ENCODE results near the gene LCN15.
"Not testable (repeated sequence)": the region's sequence is repeated elsewhere in the genome, so short reads cannot be mapped to it uniquely, and the experiment has no call there.

The LCN15 gene

DNA sequence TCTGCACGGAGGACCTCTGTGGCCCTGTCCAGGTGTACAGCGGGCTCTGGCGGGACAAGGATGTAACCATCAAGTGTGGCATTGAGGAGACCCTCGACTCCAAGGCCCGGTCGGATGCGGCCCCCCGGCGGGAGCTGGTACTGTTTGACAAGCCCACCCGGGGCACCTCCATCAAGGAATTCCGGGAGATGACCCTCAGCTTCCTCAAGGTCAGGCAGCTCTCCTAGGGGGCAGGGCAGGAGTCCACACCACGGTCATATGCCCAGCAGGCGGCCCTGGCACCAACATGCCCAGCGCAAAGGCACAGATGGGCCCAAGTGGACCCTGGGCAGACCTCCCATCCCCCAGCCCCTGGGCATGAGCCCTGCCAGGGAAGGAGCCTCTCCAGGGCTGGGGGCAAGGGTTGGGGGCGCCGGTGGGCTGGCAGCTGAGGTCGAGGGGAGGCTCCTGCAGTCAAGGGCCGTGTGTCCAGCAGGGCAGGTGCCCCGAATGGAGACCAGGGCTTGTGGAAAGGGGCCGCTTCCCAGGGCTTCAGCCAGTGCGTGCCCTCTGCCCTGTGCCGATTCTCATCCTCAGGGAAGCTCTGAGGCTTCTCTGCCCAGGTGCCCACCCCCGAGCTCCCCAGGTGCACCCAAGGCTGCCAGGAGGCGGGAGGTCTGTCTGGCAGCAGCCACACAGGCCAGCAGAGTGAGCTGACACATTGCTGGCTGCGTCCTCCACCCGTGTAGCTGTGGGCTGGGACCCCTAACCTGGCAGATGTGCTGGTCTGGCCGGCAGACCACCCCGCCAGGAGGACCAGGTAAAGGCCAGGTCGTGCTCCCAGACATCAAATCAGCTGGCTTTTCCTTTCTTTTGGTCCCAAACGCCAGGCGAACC lies 42.0 kb downstream of the LCN15 start:
- DNase-seq (ENCODE audit: low read depth) = no peak

GRCh38 chr9:136721339-136722092 lies 42.8 kb downstream of the LCN15 start:
- no peak for DNase-seq (ENCODE audit: low read depth)

- no peak for DNase-seq (ENCODE audit: low read depth)
These were observed 43.4 kb downstream of the LCN15 start for GRCh38 chr9:136720898-136721338.

- DNase-seq (ENCODE audit: low read depth) = no peak
These were observed 43.9 kb downstream of the LCN15 start for GRCh38 chr9:136720251-136720897.

GRCh38 chr9:136719195-136719880 lies 45.0 kb downstream of the LCN15 start:
- DNase-seq (ENCODE audit: low read depth) = no peak

DNA sequence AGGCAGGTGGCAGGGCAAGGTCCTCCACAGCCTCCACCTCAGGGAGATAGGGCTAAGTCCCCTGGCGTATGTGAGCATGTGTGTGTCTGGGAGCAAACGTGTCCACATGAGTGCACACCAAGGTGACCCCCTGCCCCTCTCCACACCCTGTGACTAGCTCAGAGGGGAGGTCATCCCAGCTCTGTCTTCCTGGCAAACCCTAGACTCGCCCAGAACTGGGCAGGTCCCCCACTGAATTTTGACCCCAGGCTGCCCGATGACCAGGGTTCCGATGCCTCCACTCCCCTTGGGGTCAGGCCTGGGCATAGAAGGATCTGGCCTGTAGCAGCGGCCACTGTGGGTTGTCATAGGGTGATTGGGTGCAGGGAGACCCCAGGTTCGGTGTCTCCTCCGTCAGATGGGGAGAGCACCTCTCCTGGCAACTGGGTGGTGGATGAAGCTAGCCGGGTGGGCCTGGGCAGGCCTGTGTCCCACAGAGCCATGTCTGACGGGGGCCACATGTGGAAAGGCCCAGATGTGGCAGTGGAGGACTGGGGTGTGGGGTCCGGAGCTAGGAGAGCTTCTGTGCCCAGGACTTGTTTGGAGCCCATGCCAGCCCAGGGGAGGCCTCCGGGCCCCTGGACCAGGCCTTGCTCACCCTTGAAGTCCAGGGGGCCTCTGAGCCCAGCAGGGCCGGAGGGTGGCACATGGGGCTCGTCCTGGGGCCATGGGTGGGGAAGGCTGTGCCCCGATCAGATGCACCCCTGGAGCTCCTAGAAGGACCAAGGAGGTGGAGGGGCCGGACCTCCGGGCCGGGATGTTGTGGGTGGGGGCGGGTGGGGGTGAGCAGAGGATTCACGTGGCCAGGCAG lies 45.7 kb downstream of the LCN15 start:
- no peak for DNase-seq (ENCODE audit: low read depth)

DNA sequence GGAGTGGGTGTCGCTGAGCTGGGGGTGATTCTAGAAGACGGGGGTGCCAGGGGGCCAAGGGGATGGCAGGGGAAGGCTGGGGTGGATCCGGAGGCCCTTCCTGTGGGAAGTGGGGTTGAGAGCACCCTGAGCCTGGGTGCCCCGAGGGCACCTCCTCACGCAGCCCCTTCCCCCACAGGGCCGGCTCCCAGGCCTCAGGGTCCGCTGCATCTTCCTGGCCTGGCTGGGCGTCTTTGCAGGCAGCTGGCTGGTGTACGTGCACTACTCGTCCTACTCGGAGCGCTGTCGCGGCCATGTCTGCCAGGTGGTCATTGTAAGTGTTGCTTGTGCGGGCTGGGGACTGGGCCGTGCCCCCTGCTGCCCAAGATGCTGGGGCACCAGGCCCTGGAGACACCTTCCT lies 46.9 kb downstream of the LCN15 start:
- DNase-seq (ENCODE audit: low read depth) = no peak

DNA sequence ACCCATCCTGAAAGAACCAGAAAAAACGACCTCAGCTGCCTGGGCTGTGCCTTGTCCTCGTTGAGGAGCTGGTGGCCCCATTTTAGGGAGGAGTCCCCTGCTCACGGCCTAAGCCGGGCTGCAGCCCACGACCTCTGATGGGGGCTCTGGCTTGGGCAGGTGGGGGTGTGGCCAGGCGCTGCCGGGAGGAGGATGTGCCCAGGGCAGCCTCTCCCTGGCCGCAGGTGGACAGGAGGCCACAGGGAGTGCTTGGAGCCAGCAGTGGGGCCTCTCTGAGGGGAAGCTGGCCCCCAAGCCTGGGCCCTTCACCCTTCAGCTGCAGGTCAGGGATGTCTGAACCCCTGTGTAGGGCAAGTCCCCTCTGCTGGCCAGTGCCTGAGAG lies 49.4 kb downstream of the LCN15 start:
- DNase-seq (ENCODE audit: low read depth) = no peak

DNA sequence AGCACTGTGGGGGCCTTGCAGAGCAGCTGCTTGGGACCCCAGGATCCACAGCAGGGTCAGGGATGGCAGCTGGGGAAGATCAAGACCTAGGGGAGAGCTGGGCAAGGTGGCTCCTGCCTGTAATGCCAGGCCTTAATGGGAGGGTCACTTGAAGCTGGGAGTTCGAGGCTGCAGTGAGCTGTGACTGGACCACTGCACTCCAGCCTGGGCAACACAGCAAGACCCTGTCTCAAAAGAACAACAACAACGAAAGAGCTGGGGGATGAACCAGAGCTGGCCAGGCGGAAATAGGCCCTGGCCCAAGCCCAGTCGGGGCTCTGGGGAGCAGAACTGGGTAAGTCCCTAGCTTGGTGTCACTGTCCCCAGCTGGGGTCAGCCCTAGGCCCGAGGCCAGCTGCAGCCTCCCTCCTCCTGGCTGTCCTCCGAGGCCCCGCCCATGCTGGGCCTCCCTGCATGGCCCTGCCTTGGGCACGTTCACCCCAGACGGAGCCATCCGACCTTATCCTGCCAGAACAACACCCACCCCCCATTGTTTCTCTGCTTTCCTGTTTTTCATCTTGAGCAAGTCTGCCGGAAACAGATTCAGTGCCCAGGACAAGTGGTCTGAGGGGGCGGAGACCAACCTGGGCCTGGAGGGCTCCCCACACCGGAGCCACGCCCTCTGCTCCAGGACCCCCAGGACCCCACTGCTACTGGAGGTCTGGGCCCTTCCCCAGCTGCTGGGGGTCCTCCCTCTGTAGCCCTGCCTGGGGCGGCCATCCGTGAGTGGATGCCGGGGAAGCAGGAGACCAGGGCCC lies 50.0 kb downstream of the LCN15 start:
- no peak for DNase-seq (ENCODE audit: low read depth)

- no peak for DNase-seq (ENCODE audit: low read depth)
These were observed 50.8 kb downstream of the LCN15 start for GRCh38 chr9:136713550-136713949.

DNA sequence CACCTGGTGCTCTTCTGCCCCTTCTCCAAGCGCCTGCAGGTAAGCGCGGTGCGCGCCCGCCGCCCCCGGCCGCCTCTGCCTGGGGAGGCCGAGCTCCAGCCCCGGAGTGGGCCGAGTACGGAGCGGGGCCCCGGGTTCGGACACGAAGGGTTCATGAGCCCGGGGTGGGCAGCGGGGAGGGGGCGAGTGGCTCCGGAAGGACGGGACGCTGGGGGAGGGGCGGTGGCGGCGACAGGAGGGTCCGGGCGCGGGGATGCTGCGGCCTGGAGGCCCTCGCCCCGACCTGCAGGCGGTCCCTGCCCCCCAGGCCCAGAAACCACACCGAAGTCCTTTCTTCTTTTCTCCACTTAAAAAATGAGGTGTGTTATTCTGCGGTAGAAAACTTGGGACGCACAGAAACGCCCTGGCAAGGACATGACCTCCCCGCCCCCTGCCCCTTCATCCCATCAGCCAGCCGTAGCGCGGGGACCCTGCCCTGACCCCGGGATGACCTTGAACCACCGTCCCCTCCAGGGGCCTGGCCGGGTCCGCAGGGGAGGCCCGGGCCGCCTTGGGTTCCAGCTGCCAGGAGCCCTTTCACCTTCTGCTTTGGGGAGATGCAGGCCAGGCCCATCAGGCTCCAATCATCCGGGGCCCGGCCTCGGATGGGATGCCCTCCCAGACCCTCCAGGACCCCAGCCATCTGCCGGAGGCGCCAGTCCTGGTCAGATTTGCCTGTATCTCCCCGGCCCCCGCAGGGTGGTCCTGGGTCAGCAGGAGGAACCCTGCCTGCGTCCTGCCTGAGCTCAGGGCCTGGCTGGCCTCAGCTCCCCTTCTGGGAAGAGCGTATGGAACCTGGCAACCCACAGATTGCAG lies 51.4 kb downstream of the LCN15 start:
- DNase-seq (ENCODE audit: low read depth) = no peak

DNA sequence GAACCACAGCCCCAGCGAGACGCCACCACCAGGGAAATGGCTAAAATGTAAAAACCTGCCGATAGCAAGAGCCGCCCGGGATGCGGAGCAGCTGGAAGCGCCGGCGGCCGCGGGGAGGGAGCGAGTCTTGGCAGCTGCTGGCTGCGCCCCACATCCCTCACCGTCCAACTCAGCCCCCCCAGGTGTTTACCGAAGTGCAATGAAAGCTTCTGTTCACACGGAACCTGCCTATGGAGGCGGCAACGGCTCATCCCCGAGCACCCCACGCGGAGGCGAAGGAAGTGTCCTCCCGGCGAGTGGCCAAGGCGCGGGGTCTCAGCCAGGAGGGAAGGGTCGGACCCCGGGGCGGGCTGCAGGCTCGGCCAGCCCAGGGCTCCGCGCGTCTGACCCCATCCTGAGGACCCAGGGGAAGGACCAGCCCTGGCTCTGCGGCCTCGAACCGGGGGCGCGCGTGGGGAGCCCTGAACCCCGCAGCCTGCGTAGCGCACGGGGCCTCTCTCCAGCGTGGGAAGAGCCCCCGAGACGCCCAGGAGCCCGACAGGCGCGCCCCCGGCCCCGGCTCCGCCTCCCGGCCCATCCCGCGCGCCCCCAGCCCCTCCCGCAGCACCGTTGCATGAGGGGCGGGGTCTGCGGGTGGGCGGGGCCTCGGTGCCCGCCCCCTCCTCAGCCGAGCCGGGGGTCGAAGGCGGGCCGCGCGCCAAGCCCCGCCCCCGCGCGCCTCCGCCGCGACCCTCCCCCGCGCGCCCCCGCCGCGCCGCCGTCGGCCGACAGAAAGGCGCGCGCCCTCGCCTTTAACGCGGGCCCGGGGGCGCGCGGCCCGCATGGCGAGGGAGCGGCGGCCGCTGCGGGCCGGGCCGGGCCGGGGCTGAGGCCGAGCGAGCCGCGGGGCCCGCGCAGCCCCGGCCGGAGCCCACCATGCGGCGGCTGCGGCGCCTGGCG lies 52.3 kb downstream of the LCN15 start, which contains the start of gene DIPK1B:
DIPK1B (plus strand) TSS at position 822 of the 939 bp plus-strand sequence; CDS start at position 916, 94 bp downstream.
- no peak for DNase-seq (ENCODE audit: low read depth)

DNA sequence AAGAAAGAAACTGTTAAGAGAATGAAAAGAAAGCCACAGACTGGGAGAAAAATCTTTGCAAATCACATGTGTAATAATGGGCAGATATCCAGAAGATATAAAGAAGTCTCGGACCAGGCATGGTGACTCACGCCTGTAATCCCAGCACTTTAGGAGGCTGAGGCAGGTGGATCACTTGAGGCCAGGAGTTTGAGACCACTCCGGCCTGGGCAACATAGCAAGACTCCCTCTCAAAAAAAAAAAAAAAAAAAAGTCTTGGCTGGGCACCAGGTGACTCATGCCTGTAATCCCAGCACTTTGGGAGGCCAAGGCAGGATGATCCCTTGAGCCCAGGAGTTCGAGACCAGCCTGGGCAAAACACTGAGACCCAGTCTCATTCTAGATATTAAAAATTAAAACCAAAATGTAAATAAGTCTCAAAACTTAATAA lies 53.1 kb downstream of the LCN15 start:
- not testable (repeated sequence) for DNase-seq (ENCODE audit: low read depth)

- DNase-seq (ENCODE audit: low read depth) = no peak
These were observed 53.8 kb downstream of the LCN15 start for GRCh38 chr9:136710543-136710942.

All from activated T-helper 9 cell treated with anti-CD3 and anti-CD28 coated beads, Interleukin-2, amount 50 U/mL, for 16 hours (primary cell).